HL-60 (cell line): ENCODE measurements around the gene PTPRO.

Source experiments
- DNase-seq, 2 experiments: peaks; one replicate each; pipeline ENCODE4 v3.0.0-alpha.2; 2010 to 2020; ENCODE audit warnings: low read depth in 1 of 2, low spot score in 1 of 2
- H3K27ac ChIP-seq: fragments of 250-450 bp; sonication (Bioruptor Pico); replicated peaks from 2 replicates; pipeline ENCODE4 v1.5.1; 2020; ENCODE audit warnings: mild to moderate bottlenecking, moderate library complexity
- H3K27me3 ChIP-seq: fragments of 250-450 bp; sonication (Bioruptor Pico); 2 replicates; pipeline ENCODE4 v1.5.1; 2021; ENCODE audit warnings: mild to moderate bottlenecking, moderate library complexity; ENCODE audit not compliant: insufficient read depth, poor library complexity, severe bottlenecking
- H3K4me3 ChIP-seq: replicated peaks from 2 replicates; pipeline ENCODE4 v1.5.1; 2011; ENCODE audit warnings: mild to moderate bottlenecking, control low read depth, low read length; ENCODE audit not compliant: insufficient read depth
- GABPA ChIP-seq: IDR thresholded peaks from 2 replicates; pipeline ENCODE4 v1.6.1; 2012; ENCODE audit warnings: low read depth
- POLR2AphosphoS5 ChIP-seq: IDR thresholded peaks from 2 replicates; pipeline ENCODE4 v1.6.1; 2012; ENCODE audit warnings: low read depth
- SPI1 ChIP-seq: IDR thresholded peaks from 2 replicates; pipeline ENCODE4 v1.6.1; 2012; ENCODE audit warnings: low read depth, mild to moderate bottlenecking, borderline replicate concordance
- TF ChIP-seq, protein P1 (sequence below): IDR thresholded peaks from one replicate; pipeline ENCODE4 v1.5.1; 2011; ENCODE audit warnings: low read length, control low read depth, inconsistent platforms; ENCODE audit not compliant: insufficient read depth
- TF ChIP-seq, protein P2 (sequence below): IDR thresholded peaks from 2 replicates; pipeline ENCODE4 v1.6.1; 2012; ENCODE audit warnings: low read depth; ENCODE audit not compliant: insufficient replicate concordance

PTPRO gene

DNA sequence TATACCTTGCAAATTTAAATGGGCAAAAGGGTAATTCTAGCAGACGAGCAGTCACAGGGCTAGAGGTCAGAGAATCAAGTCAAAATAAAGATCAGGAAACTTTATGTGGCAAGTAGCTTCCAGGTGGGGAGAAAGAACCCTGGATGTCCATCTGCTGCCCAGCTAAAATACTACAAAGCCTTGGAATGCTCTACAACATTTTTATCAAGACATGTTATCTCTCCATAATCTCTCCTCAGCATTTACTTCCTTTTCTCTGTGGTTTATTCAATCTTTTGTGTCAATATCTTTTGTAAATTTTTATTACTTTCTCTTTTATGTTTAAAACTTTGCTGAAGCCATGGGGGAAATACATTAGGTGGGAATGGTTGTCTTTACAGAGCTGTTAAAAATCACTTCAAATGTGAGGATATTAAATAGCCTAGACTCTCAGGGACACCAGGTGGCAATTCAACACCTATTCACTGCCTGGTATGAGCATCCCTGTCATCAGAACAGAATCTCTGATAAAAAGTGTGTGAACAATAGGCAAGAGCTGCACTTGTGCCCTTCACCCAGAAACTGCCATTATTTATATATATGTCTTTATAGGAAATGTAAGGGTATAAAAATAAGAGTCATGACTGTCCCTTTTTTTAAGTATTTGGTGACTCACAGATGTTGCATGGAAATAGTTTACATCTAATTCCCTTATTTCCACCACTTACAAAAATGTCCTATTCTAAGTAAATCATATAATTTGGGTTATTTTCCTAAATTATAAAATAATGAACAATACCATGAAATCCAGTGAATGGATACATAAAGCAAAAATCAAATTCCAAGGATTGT, 314.0 kb downstream of the PTPRO start:
- Histone ChIP-seq H3K27me3 (peaks cover 12% of the 10 kb centered on the region), H3K4me3 (no peak overlapping the region), H3K27ac (no peak overlapping the region)
- TF ChIP-seq, protein P1, sequence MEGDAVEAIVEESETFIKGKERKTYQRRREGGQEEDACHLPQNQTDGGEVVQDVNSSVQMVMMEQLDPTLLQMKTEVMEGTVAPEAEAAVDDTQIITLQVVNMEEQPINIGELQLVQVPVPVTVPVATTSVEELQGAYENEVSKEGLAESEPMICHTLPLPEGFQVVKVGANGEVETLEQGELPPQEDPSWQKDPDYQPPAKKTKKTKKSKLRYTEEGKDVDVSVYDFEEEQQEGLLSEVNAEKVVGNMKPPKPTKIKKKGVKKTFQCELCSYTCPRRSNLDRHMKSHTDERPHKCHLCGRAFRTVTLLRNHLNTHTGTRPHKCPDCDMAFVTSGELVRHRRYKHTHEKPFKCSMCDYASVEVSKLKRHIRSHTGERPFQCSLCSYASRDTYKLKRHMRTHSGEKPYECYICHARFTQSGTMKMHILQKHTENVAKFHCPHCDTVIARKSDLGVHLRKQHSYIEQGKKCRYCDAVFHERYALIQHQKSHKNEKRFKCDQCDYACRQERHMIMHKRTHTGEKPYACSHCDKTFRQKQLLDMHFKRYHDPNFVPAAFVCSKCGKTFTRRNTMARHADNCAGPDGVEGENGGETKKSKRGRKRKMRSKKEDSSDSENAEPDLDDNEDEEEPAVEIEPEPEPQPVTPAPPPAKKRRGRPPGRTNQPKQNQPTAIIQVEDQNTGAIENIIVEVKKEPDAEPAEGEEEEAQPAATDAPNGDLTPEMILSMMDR: no peak
- TF ChIP-seq SPI1: no peak
- TF ChIP-seq POLR2AphosphoS5: no peak
- TF ChIP-seq, protein P2, sequence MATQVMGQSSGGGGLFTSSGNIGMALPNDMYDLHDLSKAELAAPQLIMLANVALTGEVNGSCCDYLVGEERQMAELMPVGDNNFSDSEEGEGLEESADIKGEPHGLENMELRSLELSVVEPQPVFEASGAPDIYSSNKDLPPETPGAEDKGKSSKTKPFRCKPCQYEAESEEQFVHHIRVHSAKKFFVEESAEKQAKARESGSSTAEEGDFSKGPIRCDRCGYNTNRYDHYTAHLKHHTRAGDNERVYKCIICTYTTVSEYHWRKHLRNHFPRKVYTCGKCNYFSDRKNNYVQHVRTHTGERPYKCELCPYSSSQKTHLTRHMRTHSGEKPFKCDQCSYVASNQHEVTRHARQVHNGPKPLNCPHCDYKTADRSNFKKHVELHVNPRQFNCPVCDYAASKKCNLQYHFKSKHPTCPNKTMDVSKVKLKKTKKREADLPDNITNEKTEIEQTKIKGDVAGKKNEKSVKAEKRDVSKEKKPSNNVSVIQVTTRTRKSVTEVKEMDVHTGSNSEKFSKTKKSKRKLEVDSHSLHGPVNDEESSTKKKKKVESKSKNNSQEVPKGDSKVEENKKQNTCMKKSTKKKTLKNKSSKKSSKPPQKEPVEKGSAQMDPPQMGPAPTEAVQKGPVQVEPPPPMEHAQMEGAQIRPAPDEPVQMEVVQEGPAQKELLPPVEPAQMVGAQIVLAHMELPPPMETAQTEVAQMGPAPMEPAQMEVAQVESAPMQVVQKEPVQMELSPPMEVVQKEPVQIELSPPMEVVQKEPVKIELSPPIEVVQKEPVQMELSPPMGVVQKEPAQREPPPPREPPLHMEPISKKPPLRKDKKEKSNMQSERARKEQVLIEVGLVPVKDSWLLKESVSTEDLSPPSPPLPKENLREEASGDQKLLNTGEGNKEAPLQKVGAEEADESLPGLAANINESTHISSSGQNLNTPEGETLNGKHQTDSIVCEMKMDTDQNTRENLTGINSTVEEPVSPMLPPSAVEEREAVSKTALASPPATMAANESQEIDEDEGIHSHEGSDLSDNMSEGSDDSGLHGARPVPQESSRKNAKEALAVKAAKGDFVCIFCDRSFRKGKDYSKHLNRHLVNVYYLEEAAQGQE: no peak
- no peak for TF ChIP-seq GABPA
- DNase-seq: no peak

DNA sequence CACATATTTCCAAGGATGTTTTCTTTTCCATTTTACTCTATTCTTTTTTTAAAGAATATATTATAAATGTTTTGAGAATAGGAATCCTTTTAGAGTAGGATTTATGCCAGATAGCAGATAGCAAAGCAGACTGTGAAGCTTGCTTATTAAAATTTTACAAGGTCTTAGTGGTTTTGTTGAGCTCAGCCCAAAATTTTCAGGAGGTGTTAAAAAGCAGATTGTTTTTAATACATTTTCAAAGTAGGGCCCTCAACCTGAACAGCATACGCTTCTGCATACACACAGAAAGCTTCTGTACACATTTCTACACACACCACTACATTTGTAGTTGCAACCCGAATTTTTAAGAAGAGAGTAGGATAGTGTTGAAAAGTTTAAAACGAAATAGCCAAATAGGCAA, 315.9 kb downstream of the PTPRO start:
- TF ChIP-seq, protein P2: no peak
- TF ChIP-seq POLR2AphosphoS5 (no peak), GABPA (no peak), SPI1 (no peak)
- TF ChIP-seq, protein P1: no peak
- DNase-seq: no peak
- no peak overlapping the region for H3K4me3 ChIP-seq
- H3K27me3 ChIP-seq: peaks cover 12% of the 10 kb centered on the region
- no peak overlapping the region for H3K27ac ChIP-seq

DNA sequence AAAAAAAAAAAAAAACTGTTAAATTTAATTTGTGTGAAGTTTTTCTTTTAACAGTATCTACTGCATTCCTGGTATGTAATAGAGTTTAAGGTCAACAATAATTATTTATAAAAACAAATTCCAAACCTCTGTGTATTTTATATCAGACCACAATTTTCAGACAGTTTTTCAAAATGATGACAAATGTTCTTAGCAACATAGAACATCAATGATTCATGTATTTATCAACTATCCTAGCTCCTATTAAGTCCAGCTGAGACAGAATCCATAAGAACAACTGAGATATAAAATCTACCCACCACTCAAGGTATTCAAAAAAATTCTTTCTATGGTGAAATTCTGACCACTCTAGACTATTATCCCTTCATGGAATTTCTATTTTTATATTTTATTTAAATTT, 322.4 kb downstream of the PTPRO start:
- no peak for DNase-seq
- no peak overlapping the region for H3K27ac ChIP-seq
- no peaks in the 10 kb centered on the region for H3K27me3 ChIP-seq
- H3K4me3 ChIP-seq: no peak overlapping the region
- TF ChIP-seq POLR2AphosphoS5: no peak
- TF ChIP-seq, protein P2: no peak
- TF ChIP-seq, protein P1: no peak
- no peak for TF ChIP-seq GABPA
- no peak for TF ChIP-seq SPI1
